ENCODE measurements around the gene VSNL1. TPM values are rescaled to one million over a fixed set of nuclear protein-coding genes. Genes with fewer than 3 reads are reported as not detected.

The VSNL1 gene
- total RNA-seq, 1 experiment from 2014 or later: 9.9 TPM

- Histone ChIP-seq H2BK120ac (ENCODE audit: low read depth, low read length, poor library complexity, severe bottlenecking) (no peak overlapping the region), H3K27me3 (ENCODE audit: insufficient read depth, low read length) (no peaks in the 10 kb centered on the region), H3K9ac (ENCODE audit: extremely low read depth, insufficient read length, low read length) (no peak overlapping the region), H3K27ac (ENCODE audit: insufficient read length, low read depth, low read length) (no peak overlapping the region), H3K14ac (ENCODE audit: insufficient read depth, low read length) (no peak overlapping the region), H2AFZ (ENCODE audit: low read length) (no peak overlapping the region), H3K23me2 (ENCODE audit: insufficient read length, low read depth, low read length, poor library complexity, severe bottlenecking) (no peaks in the 10 kb centered on the region), H3K4me2 (ENCODE audit: insufficient read depth, insufficient read length, low read length) (no peak overlapping the region), H4K8ac (replicated peaks; ENCODE audit: insufficient read length, low read depth, low read length) (no peak overlapping the region), H3K4me1 (ENCODE audit: insufficient read depth, low read length) (peaks cover 4% of the 10 kb centered on the region; the same call in 1 of the 2 replicates), H3K79me1 (ENCODE audit: insufficient read depth, low read depth, low read length, poor library complexity, severe bottlenecking) (no peaks in the 10 kb centered on the region), H2AK5ac (ENCODE audit: insufficient read length, low read length) (no peak overlapping the region), H3K79me2 (ENCODE audit: insufficient read depth, low read length) (no peaks in the 10 kb centered on the region), H4K5ac (ENCODE audit: insufficient read length, low read depth, low read length) (no peak overlapping the region), H3K4ac (ENCODE audit: low read depth, low read length) (no peak overlapping the region), H4K91ac (ENCODE audit: insufficient read length, low read depth, low read length) (no peak overlapping the region), H2BK5ac (ENCODE audit: insufficient read length, low read length) (no peak overlapping the region), H3K18ac (ENCODE audit: insufficient read length, low read depth, low read length) (no peak overlapping the region), H2BK15ac (ENCODE audit: low read depth, low read length) (no peak overlapping the region), H3K9me3 (ENCODE audit: control insufficient read depth, low read depth, low read length) (no peaks in the 10 kb centered on the region), H4K20me1 (ENCODE audit: control insufficient read depth, insufficient read depth, insufficient read length) (no peaks in the 10 kb centered on the region), H3K56ac (ENCODE audit: insufficient read length, low read depth, low read length) (no peak overlapping the region), H2BK12ac (ENCODE audit: insufficient read length, low read depth, low read length) (no peak overlapping the region), H3T11ph (ENCODE audit: low read length) (no peak overlapping the region), H2BK20ac (ENCODE audit: low read depth, low read length, poor library complexity, severe bottlenecking) (no peak overlapping the region), H3K23ac (ENCODE audit: insufficient read length, low read depth, low read length) (no peak overlapping the region)
- peaks cover 16 to 22% of the 10 kb centered on the region in 2 experiments for H3K4me1 Mint-ChIP-seq
- H3K4me3 Mint-ChIP-seq: no peak overlapping the region
- no peak for TF ChIP-seq CTCF (conservative IDR thresholded peaks at IDR 0.05)
- no peak overlapping the region for H3K27ac Mint-ChIP-seq
- no peaks in the 10 kb centered on the region for H3K36me3 Mint-ChIP-seq (ENCODE audit: insufficient read depth in 1 of 3, low read depth in 3 of 3)
- no peaks in the 10 kb centered on the region for H3K27me3 Mint-ChIP-seq (ENCODE audit: low read depth)
- H3K9me3 Mint-ChIP-seq: no peaks in the 10 kb centered on the region
- no CpG with 5 or more reads among the region's 3 CpGs for WGBS (ENCODE audit: extremely low coverage, insufficient read length, low lambda C conversion rate)
- DNase-seq: no peak
Observed at GRCh38 chr2:17610521-17610920, 70.0 kb downstream of the VSNL1 start.
